Peyer's patch (tissue), 4 donors: Measurements from ENCODE around the gene SNTG2.

Experiments used
- POLR2A ChIP-seq, 2 donors: fragments of 450-650 bp; IDR thresholded peaks; one replicate each; pipeline ENCODE4 v1.5.1; 2017; ENCODE audit warnings: antibody characterized with exemption in 2 of 2, mild to moderate bottlenecking in 2 of 2, moderate library complexity in 2 of 2
- TF ChIP-seq, protein P1 (sequence below), 6 experiments: fragments of 450-650 bp in 4 of 6; fragments of 200-600 bp in 2 of 6; sonication (generic) in 1 of 6; IDR thresholded peaks; one replicate each; pipeline ENCODE4 v1.5.1; 2017 to 2019; ENCODE audit warnings: antibody characterized with exemption in 6 of 6, mild to moderate bottlenecking in 3 of 6, moderate library complexity in 1 of 6

DNA sequence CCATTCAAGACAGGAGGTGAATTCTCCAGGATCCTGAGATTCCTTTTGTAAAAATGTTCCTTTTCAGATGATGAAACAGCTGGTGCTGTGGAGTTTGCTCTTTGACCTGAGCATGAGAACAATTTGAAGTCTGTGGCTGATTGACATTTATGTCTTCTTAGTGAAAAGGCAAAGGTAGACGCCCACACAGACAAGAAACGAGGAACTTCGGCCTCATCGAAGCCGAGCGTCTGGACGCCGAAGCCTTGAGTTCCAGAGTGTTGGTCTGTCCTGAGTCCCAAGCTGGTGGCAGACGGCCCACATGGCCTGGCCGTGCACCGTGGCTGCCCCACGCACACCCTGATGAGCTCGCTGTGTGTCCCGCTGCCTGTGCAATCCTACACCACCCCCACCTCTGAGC, 20.7 kb upstream of the SNTG2 start:
- TF ChIP-seq, protein P1, sequence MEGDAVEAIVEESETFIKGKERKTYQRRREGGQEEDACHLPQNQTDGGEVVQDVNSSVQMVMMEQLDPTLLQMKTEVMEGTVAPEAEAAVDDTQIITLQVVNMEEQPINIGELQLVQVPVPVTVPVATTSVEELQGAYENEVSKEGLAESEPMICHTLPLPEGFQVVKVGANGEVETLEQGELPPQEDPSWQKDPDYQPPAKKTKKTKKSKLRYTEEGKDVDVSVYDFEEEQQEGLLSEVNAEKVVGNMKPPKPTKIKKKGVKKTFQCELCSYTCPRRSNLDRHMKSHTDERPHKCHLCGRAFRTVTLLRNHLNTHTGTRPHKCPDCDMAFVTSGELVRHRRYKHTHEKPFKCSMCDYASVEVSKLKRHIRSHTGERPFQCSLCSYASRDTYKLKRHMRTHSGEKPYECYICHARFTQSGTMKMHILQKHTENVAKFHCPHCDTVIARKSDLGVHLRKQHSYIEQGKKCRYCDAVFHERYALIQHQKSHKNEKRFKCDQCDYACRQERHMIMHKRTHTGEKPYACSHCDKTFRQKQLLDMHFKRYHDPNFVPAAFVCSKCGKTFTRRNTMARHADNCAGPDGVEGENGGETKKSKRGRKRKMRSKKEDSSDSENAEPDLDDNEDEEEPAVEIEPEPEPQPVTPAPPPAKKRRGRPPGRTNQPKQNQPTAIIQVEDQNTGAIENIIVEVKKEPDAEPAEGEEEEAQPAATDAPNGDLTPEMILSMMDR (IDR thresholded peaks at IDR 0.05), result no peak
- TF ChIP-seq POLR2A (IDR thresholded peaks at IDR 0.05), result no peak
